Lung (tissue), 12 donors: ENCODE data around the gene KCNC2. TPM values are rescaled to one million over a fixed set of nuclear protein-coding genes. Genes with fewer than 3 reads are reported as not detected.

ENCODE experiments used
- ATAC-seq: fragments of 200-7000 bp; cut with Tn5 transposase; one replicate; pipeline ENCODE4 v1.9.1; 2020; ENCODE audit warnings: moderate number of reproducible peaks; ENCODE audit not compliant: insufficient read depth, low FRiP score
- DNase-seq, 3 donors: peaks; one replicate each; pipeline ENCODE4 v3.0.0-alpha.2; 2013 to 2017
- H3K27ac ChIP-seq, 2 donors: one replicate each; pipeline ENCODE4 v1.5.1; 2013; ENCODE audit warnings: mild to moderate bottlenecking in 2 of 2, moderate library complexity in 2 of 2, control low read depth in 1 of 2, inconsistent platforms in 1 of 2, low read depth in 1 of 2, low read length in 1 of 2
- H3K27me3 ChIP-seq, 3 donors: one replicate each; pipeline ENCODE4 v1.5.1; 2013; ENCODE audit warnings: low read length in 2 of 3; ENCODE audit not compliant: control insufficient read depth in 3 of 3, insufficient read depth in 3 of 3
- H3K36me3 ChIP-seq, 4 donors: one replicate each; pipeline ENCODE4 v1.5.1; 2013; ENCODE audit warnings: low read length in 4 of 4, mild to moderate bottlenecking in 1 of 4, moderate library complexity in 1 of 4; ENCODE audit not compliant: control insufficient read depth in 4 of 4, insufficient read depth in 4 of 4
- H3K4me1 ChIP-seq, 5 donors: one replicate each; pipeline ENCODE4 v1.5.1; 2013; ENCODE audit warnings: low read length in 5 of 5, mild to moderate bottlenecking in 2 of 5, moderate library complexity in 1 of 5; ENCODE audit not compliant: control insufficient read depth in 5 of 5, insufficient read depth in 5 of 5
- H3K4me3 ChIP-seq: one replicate; pipeline ENCODE4 v1.5.1; 2013; ENCODE audit warnings: mild to moderate bottlenecking, control low read depth, moderate library complexity
- H3K9ac ChIP-seq, 2 donors: one replicate each; pipeline ENCODE4 v1.5.1; 2013; ENCODE audit warnings: low read length in 2 of 2, control low read depth in 1 of 2; ENCODE audit not compliant: insufficient read depth in 1 of 2
- H3K9me3 ChIP-seq, 4 donors: one replicate each; pipeline ENCODE4 v1.5.1; 2013; ENCODE audit warnings: low read length in 3 of 4, mild to moderate bottlenecking in 1 of 4, moderate library complexity in 1 of 4; ENCODE audit not compliant: control insufficient read depth in 4 of 4, insufficient read depth in 3 of 4
- CTCF ChIP-seq: IDR thresholded peaks from 2 replicates; pipeline ENCODE4 v1.5.1; 2012; ENCODE audit warnings: mild to moderate bottlenecking; ENCODE audit errors: control extremely low read depth, extremely low read depth
- whole genome bisulfite sequencing, 2 donors: extraction: QIAGEN DNeasy Blood & Tissue Kit; methylation state at CpG; one replicate each; pipeline ENCODE4 v1.1.7; 2013; 5-methylcytosine and 5-hydroxymethylcytosine counted together
- polyA plus RNA-seq, 2 donors: library from polyadenylated mRNA; stranded (reverse); fragments of 200-250 nt; gene quantifications; one replicate each; pipeline ENCODE4 v1.2.1, GENCODE V29; 2013
- total RNA-seq, 2 donors: library from RNA; depleted of rRNA in 1 of 2; stranded (reverse); fragments of >200 nt in 1 of 2; gene quantifications; one replicate each; pipeline ENCODE4 v1.2.1, GENCODE V29; 2014 to 2021
- donor health status: control.
- donor health status: control.
- donor health status: Bipolar disorder and iron deficiency.
- donor health status: healthy.
- donor health status: DM: yes; HTN: yes; CAD: no.

The KCNC2 gene
- total and polyA plus RNA-seq, 4 donors: 0.06 TPM; not detected in 3

GRCh38 chr12:75099210-75099609 lies 110.4 kb downstream of the KCNC2 start:
- H3K27ac ChIP-seq: no peak overlapping the region
- H3K4me3 ChIP-seq: no peak overlapping the region
- no peaks in the 10 kb centered on the region for H3K27me3 ChIP-seq
- no peaks in the 10 kb centered on the region for H3K36me3 ChIP-seq
- H3K9ac ChIP-seq: no peak overlapping the region
- peaks cover 0 to 3% (median 0%) of the 10 kb centered on the region in 4 donors for H3K9me3 ChIP-seq
- no peaks in the 10 kb centered on the region for H3K4me1 ChIP-seq
- ATAC-seq (no peak), DNase-seq (no peak)
- TF ChIP-seq CTCF: no peak

GRCh38 chr12:75097003-75097402 lies 112.6 kb downstream of the KCNC2 start:
- no peak for DNase-seq
- no peak for TF ChIP-seq CTCF
- H3K27me3 ChIP-seq: no peaks in the 10 kb centered on the region
- H3K4me1 ChIP-seq: no peaks in the 10 kb centered on the region
- no peak for ATAC-seq
- no peak overlapping the region for H3K4me3 ChIP-seq
- no peaks in the 10 kb centered on the region for H3K9me3 ChIP-seq
- H3K9ac ChIP-seq: no peak overlapping the region
- H3K27ac ChIP-seq: no peak overlapping the region
- H3K36me3 ChIP-seq: no peaks in the 10 kb centered on the region

GRCh38 chr12:75087654-75088053 lies 122.0 kb downstream of the KCNC2 start:
- TF ChIP-seq CTCF: no peak
- Histone ChIP-seq H3K9me3 (no peaks in the 10 kb centered on the region), H3K4me3 (no peak overlapping the region), H3K27me3 (no peaks in the 10 kb centered on the region), H3K4me1 (no peaks in the 10 kb centered on the region), H3K27ac (no peak overlapping the region), H3K9ac (no peak overlapping the region), H3K36me3 (no peaks in the 10 kb centered on the region)
- ATAC-seq: no peak
- DNase-seq: no peak
- WGBS, 2 donors: 64 to 70% methylated on average over 1 of the region's 1 CpG
